ENCODE data around the gene PHOSPHO1. TPM values are rescaled to one million over a fixed set of nuclear protein-coding genes. Genes with fewer than 3 reads are reported as not detected.

Gene PHOSPHO1
- total RNA-seq, 6 donors from 2014 or later = 0.30 to 4.7 (median 3.1) TPM; not detected in 1

- DNase-seq = no peak
- Histone ChIP-seq H3K9me3 (no peaks in the 10 kb centered on the region), H3K27ac (no peak overlapping the region), H3K36me3 (peaks cover 0 to 31% (median 5%) of the 10 kb centered on the region in 4 donors), H3K4me1 (peaks cover 28 to 51% (median 40%) of the 10 kb centered on the region in 4 donors), H3K4me3 (no peak overlapping the region), H3K27me3 (peaks cover 0 to 9% (median 6%) of the 10 kb centered on the region in 4 donors)
- 33 to 52% methylated on average over 8 to 9 of the region's 9 CpGs for WGBS, 2 donors
- no peak for TF ChIP-seq CTCF (IDR thresholded peaks at IDR 0.05)
- TF ChIP-seq EP300 (IDR thresholded peaks at IDR 0.05) = no peak
- TF ChIP-seq POLR2AphosphoS5 (IDR thresholded peaks at IDR 0.05) = no peak
- no peak for TF ChIP-seq POLR2A (IDR thresholded peaks at IDR 0.05)
- no peak for ATAC-seq (ENCODE audit: low FRiP score in 2 of 2)
Observed at GRCh38 chr17:49223168-49223516, 7.4 kb downstream of the PHOSPHO1 start.

GRCh38 chr17:49219987-49220386 is 10.6 kb downstream of the PHOSPHO1 start:
- Histone ChIP-seq H3K4me1 (peaks cover 56 to 73% (median 65%) of the 10 kb centered on the region in 4 donors), H3K9me3 (no peaks in the 10 kb centered on the region), H3K27ac (peak overlapping the region; percentile 39 to 86 (median 72)), H3K36me3 (peaks cover 0 to 31% (median 5%) of the 10 kb centered on the region in 4 donors), H3K27me3 (peaks cover 0 to 7% (median 5%) of the 10 kb centered on the region in 4 donors), H3K4me3 (no peak overlapping the region)
- ATAC-seq (ENCODE audit: low FRiP score in 2 of 2) (no peak), DNase-seq (peak in 1 of 2 donors; percentile 55)
- 81 to 82% methylated on average over 9 to 11 of the region's 15 CpGs for WGBS, 2 donors
- TF ChIP-seq POLR2AphosphoS5 (IDR thresholded peaks at IDR 0.05) (no peak), EP300 (IDR thresholded peaks at IDR 0.05) (no peak), POLR2A (IDR thresholded peaks at IDR 0.05) (no peak), CTCF (IDR thresholded peaks at IDR 0.05) (no peak)

- peaks cover 55 to 73% (median 66%) of the 10 kb centered on the region in 4 donors for H3K4me1 ChIP-seq
- H3K9me3 ChIP-seq = no peaks in the 10 kb centered on the region
- 52 to 70% methylated on average over 25 to 35 of the region's 37 CpGs for WGBS, 2 donors
- peak in 1 of 4 donors; percentile 40 for TF ChIP-seq POLR2A (IDR thresholded peaks at IDR 0.05)
- no peak for TF ChIP-seq EP300 (IDR thresholded peaks at IDR 0.05)
- TF ChIP-seq CTCF (IDR thresholded peaks at IDR 0.05) = peak in 3 of 6 experiments; percentile 26 to 42 (median 29)
- peak; percentile 4 to 10 for TF ChIP-seq POLR2AphosphoS5 (IDR thresholded peaks at IDR 0.05)
- DNase-seq (peak; percentile 60 to 80), ATAC-seq (ENCODE audit: low FRiP score in 2 of 2) (peak in 1 of 2 donors; percentile 54)
- H3K36me3 ChIP-seq = peaks cover 0 to 31% (median 5%) of the 10 kb centered on the region in 4 donors
- H3K27me3 ChIP-seq = peaks cover 0 to 2% (median 0%) of the 10 kb centered on the region in 4 donors
- H3K4me3 ChIP-seq = peak overlapping the region in 1 of 4 donors; percentile 3
- peak overlapping the region; percentile 39 to 86 (median 72) for H3K27ac ChIP-seq
Observed at GRCh38 chr17:49218941-49219913, 11.4 kb downstream of the PHOSPHO1 start.

- WGBS, 2 donors = 63 to 65% methylated on average over 15 of the region's 17 CpGs
- Histone ChIP-seq H3K9me3 (no peaks in the 10 kb centered on the region), H3K36me3 (peaks cover 0 to 29% (median 5%) of the 10 kb centered on the region in 4 donors), H3K4me1 (peaks cover 53 to 74% (median 66%) of the 10 kb centered on the region in 4 donors), H3K4me3 (peak overlapping the region in 1 of 4 donors; percentile 17), H3K27ac (peak overlapping the region; percentile 39 to 86 (median 72)), H3K27me3 (no peaks in the 10 kb centered on the region)
- TF ChIP-seq POLR2AphosphoS5 (IDR thresholded peaks at IDR 0.05) = peak; percentile 62 to 86
- TF ChIP-seq POLR2A (IDR thresholded peaks at IDR 0.05) = peak in 1 of 4 donors; percentile 56
- peak in 1 of 4 donors; percentile 47 for TF ChIP-seq EP300 (IDR thresholded peaks at IDR 0.05)
- no peak for TF ChIP-seq CTCF (IDR thresholded peaks at IDR 0.05)
- ATAC-seq (ENCODE audit: low FRiP score in 2 of 2) (peak; percentile 80 to 83), DNase-seq (peak; percentile 86)
Observed at GRCh38 chr17:49217651-49218413, 12.8 kb downstream of the PHOSPHO1 start.

All from upper lobe of left lung (tissue), 6 donors.